Ishikawa (cell line): ENCODE results near the gene SIX5.

ENCODE experiments used
- CEBPB ChIP-seq: IDR thresholded peaks from 2 replicates; pipeline ENCODE4 v1.6.1; 2012
- EP300 ChIP-seq: IDR thresholded peaks from 2 replicates; pipeline ENCODE4 v1.6.1; 2012; ENCODE audit warnings: borderline replicate concordance
- RAD21 ChIP-seq: IDR thresholded peaks from 2 replicates; pipeline ENCODE4 v1.6.1; 2012; ENCODE audit warnings: low read depth
- TAF1 ChIP-seq: IDR thresholded peaks from 2 replicates; pipeline ENCODE4 v1.6.1; 2012; ENCODE audit warnings: low read depth, mild to moderate bottlenecking
- TCF12 ChIP-seq: IDR thresholded peaks from 2 replicates; pipeline ENCODE4 v1.6.1; 2012; ENCODE audit warnings: low read depth
- TEAD4 ChIP-seq: IDR thresholded peaks from 2 replicates; pipeline ENCODE4 v1.6.1; 2012
- YY1 ChIP-seq: IDR thresholded peaks from 2 replicates; pipeline ENCODE4 v1.6.1; 2012; ENCODE audit warnings: low read depth
- TF ChIP-seq, protein P1 (sequence below): IDR thresholded peaks from 2 replicates; pipeline ENCODE4 v1.6.1; 2012
- TF ChIP-seq, protein P2 (sequence below): IDR thresholded peaks from 2 replicates; pipeline ENCODE4 v1.6.1; 2012; ENCODE audit warnings: low read depth, mild to moderate bottlenecking
- TF ChIP-seq, protein P3 (sequence below): IDR thresholded peaks from 2 replicates; pipeline ENCODE4 v1.6.1; 2012

DNA sequence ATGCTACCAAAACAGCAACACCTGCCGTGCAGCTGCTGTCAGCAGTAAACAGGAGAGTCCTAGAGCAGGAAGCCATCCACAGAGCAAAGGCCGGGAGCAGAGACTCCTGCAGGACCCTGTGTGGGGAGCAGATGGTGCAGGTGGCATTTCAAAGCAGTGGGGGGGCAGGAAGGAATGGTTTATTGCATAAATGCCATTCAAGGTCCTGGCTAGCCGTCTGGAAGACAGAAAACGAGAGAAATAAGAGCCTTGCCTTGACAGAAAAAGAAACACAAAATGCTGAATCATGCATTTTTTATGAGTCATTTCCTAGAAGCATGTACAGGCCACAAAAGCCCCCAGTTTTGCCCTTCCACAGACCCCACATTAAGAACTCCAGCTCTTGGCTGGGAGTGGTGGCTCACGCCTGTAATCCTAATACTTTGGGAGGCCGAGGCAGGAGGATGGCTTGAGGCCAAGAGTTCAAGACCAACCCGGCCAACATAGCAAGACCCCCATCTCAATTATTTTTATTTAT, 40.6 kb upstream of the SIX5 start:
- TF ChIP-seq EP300 (no peak), CEBPB (no peak), YY1 (no peak), TCF12 (no peak), TAF1 (no peak), RAD21 (no peak), TEAD4 (no peak)
- TF ChIP-seq, protein P1, sequence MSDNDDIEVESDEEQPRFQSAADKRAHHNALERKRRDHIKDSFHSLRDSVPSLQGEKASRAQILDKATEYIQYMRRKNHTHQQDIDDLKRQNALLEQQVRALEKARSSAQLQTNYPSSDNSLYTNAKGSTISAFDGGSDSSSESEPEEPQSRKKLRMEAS: no peak
- TF ChIP-seq, protein P2, sequence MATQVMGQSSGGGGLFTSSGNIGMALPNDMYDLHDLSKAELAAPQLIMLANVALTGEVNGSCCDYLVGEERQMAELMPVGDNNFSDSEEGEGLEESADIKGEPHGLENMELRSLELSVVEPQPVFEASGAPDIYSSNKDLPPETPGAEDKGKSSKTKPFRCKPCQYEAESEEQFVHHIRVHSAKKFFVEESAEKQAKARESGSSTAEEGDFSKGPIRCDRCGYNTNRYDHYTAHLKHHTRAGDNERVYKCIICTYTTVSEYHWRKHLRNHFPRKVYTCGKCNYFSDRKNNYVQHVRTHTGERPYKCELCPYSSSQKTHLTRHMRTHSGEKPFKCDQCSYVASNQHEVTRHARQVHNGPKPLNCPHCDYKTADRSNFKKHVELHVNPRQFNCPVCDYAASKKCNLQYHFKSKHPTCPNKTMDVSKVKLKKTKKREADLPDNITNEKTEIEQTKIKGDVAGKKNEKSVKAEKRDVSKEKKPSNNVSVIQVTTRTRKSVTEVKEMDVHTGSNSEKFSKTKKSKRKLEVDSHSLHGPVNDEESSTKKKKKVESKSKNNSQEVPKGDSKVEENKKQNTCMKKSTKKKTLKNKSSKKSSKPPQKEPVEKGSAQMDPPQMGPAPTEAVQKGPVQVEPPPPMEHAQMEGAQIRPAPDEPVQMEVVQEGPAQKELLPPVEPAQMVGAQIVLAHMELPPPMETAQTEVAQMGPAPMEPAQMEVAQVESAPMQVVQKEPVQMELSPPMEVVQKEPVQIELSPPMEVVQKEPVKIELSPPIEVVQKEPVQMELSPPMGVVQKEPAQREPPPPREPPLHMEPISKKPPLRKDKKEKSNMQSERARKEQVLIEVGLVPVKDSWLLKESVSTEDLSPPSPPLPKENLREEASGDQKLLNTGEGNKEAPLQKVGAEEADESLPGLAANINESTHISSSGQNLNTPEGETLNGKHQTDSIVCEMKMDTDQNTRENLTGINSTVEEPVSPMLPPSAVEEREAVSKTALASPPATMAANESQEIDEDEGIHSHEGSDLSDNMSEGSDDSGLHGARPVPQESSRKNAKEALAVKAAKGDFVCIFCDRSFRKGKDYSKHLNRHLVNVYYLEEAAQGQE: no peak
- TF ChIP-seq, protein P3, sequence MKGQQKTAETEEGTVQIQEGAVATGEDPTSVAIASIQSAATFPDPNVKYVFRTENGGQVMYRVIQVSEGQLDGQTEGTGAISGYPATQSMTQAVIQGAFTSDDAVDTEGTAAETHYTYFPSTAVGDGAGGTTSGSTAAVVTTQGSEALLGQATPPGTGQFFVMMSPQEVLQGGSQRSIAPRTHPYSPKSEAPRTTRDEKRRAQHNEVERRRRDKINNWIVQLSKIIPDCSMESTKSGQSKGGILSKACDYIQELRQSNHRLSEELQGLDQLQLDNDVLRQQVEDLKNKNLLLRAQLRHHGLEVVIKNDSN: no peak
